HEK293 (cell line): ENCODE data around the gene TSGA10IP.

Experiments
- BCL11A ChIP-seq: fragments of 450-650 bp; formaldehyde crosslinking; IDR thresholded peaks from 2 replicates; pipeline ENCODE4 v1.5.1; 2016; ENCODE audit warnings: low read depth, missing biosample characterization, missing genetic modification characterization
- BCL11B ChIP-seq: fragments of 450-650 bp; formaldehyde crosslinking; IDR thresholded peaks from 2 replicates; pipeline ENCODE4 v1.5.1; 2016; ENCODE audit warnings: low read depth, missing biosample characterization, missing genetic modification characterization
- HIC1 ChIP-seq: fragments of 450-650 bp; formaldehyde crosslinking; IDR thresholded peaks from 2 replicates; pipeline ENCODE4 v1.5.1; 2016; ENCODE audit warnings: missing biosample characterization, missing genetic modification characterization
- KLF17 ChIP-seq: fragments of 450-650 bp; formaldehyde crosslinking; IDR thresholded peaks from 2 replicates; pipeline ENCODE4 v1.5.1; 2016; ENCODE audit warnings: missing biosample characterization, missing genetic modification characterization
- KLF8 ChIP-seq: fragments of 450-650 bp; formaldehyde crosslinking; IDR thresholded peaks from 2 replicates; pipeline ENCODE4 v1.5.1; 2016; ENCODE audit warnings: missing biosample characterization, missing genetic modification characterization
- KLF9 ChIP-seq: fragments of 450-650 bp; formaldehyde crosslinking; IDR thresholded peaks from 2 replicates; pipeline ENCODE4 v1.5.1; 2016; ENCODE audit warnings: missing biosample characterization, missing genetic modification characterization, low read depth
- PATZ1 ChIP-seq: fragments of 450-650 bp; formaldehyde crosslinking; IDR thresholded peaks from 2 replicates; pipeline ENCODE4 v1.5.1; 2016; ENCODE audit warnings: missing biosample characterization, missing genetic modification characterization
- REPIN1 ChIP-seq: fragments of 450-650 bp; formaldehyde crosslinking; IDR thresholded peaks from 2 replicates; pipeline ENCODE4 v1.5.1; 2017; ENCODE audit warnings: missing biosample characterization, missing genetic modification characterization, low read depth
- SCRT2 ChIP-seq: fragments of 450-650 bp; formaldehyde crosslinking; IDR thresholded peaks from 2 replicates; pipeline ENCODE4 v1.5.1; 2016; ENCODE audit warnings: missing biosample characterization, missing genetic modification characterization
- ZBTB10 ChIP-seq: fragments of 450-650 bp; formaldehyde crosslinking; IDR thresholded peaks from 2 replicates; pipeline ENCODE4 v1.5.1; 2016; ENCODE audit warnings: missing biosample characterization, missing genetic modification characterization
- ZEB2 ChIP-seq: fragments of 450-650 bp; formaldehyde crosslinking; IDR thresholded peaks from 2 replicates; pipeline ENCODE4 v1.5.1; 2016; ENCODE audit warnings: missing biosample characterization, missing genetic modification characterization
- ZNF155 ChIP-seq: fragments of 450-650 bp; formaldehyde crosslinking; IDR thresholded peaks from 2 replicates; pipeline ENCODE4 v1.5.1; 2016; ENCODE audit warnings: missing biosample characterization, missing genetic modification characterization
- ZNF26 ChIP-seq: fragments of 450-650 bp; formaldehyde crosslinking; IDR thresholded peaks from 2 replicates; pipeline ENCODE4 v1.5.1; 2016; ENCODE audit warnings: missing biosample characterization, missing genetic modification characterization
- ZNF398 ChIP-seq: fragments of 450-650 bp; formaldehyde crosslinking; IDR thresholded peaks from 2 replicates; pipeline ENCODE4 v1.5.1; 2017; ENCODE audit warnings: missing biosample characterization, missing genetic modification characterization
- ZNF658 ChIP-seq: fragments of 450-650 bp; formaldehyde crosslinking; IDR thresholded peaks from 2 replicates; pipeline ENCODE4; 2016; ENCODE audit warnings: missing biosample characterization, missing genetic modification characterization
- ZNF777 ChIP-seq: fragments of 450-650 bp; formaldehyde crosslinking; IDR thresholded peaks from 2 replicates; pipeline ENCODE4 v1.5.1; 2017; ENCODE audit warnings: missing biosample characterization, missing genetic modification characterization, borderline replicate concordance
- ZSCAN16 ChIP-seq: fragments of 450-650 bp; formaldehyde crosslinking; IDR thresholded peaks from 2 replicates; pipeline ENCODE4 v1.5.1; 2016; ENCODE audit warnings: missing biosample characterization, missing genetic modification characterization
- ZXDB ChIP-seq: fragments of 450-650 bp; formaldehyde crosslinking; IDR thresholded peaks from 2 replicates; pipeline ENCODE4 v1.5.1; 2016; ENCODE audit warnings: missing biosample characterization, missing genetic modification characterization
- TF ChIP-seq, protein P1 (sequence below): fragments of 450-650 bp; formaldehyde crosslinking; IDR thresholded peaks from 2 replicates; pipeline ENCODE4 v1.5.1; 2016; ENCODE audit warnings: missing biosample characterization, missing genetic modification characterization
- TF ChIP-seq, protein P2 (sequence below): fragments of 450-650 bp; formaldehyde crosslinking; optimal IDR thresholded peaks from 2 replicates; pipeline ENCODE3; 2016; ENCODE audit warnings: missing biosample characterization, mild to moderate bottlenecking, missing genetic modification characterization
- TF ChIP-seq, protein P3 (sequence below): fragments of 450-650 bp; formaldehyde crosslinking; IDR thresholded peaks from 2 replicates; pipeline ENCODE4 v1.5.1; 2016; ENCODE audit warnings: missing biosample characterization, missing genetic modification characterization, low read depth

TSGA10IP gene

GRCh38 chr11:65899356-65900124 is 45.7 kb upstream of the TSGA10IP start (continued):
- TF ChIP-seq HIC1 (tag by site-specific recombination) (peak; percentile 95), ZNF658 (tag by site-specific recombination) (no peak), ZNF155 (tag by site-specific recombination) (no peak), PATZ1 (tag by site-specific recombination) (peak; percentile 44; the same call in 1 of the 2 replicates), ZXDB (tag by site-specific recombination) (peak; percentile 29; the same call in 1 of the 2 replicates), ZSCAN16 (tag by site-specific recombination) (no peak), KLF8 (tag by site-specific recombination) (peak; percentile 27; the same call in 1 of the 2 replicates), ZNF777 (peak; percentile 25; the same call in 1 of the 2 replicates), ZEB2 (tag by site-specific recombination) (peak; percentile 85), BCL11A (tag by site-specific recombination) (peak; percentile 13; the same call in 1 of the 2 replicates), KLF17 (tag by site-specific recombination) (peak; percentile 87; the same call in 1 of the 2 replicates), ZBTB10 (tag by site-specific recombination) (peak; percentile 48; the same call in 1 of the 2 replicates), ZNF398 (peak; percentile 67; the same call in 1 of the 2 replicates), ZNF26 (tag by site-specific recombination) (no peak), REPIN1 (tag by site-specific recombination) (peak; percentile 26; the same call in 1 of the 2 replicates), KLF9 (tag by site-specific recombination) (peak; percentile 44), BCL11B (tag by site-specific recombination) (peak; percentile 55; the same call in 1 of the 2 replicates), SCRT2 (tag by site-specific recombination) (no peak)
- TF ChIP-seq, protein P1, sequence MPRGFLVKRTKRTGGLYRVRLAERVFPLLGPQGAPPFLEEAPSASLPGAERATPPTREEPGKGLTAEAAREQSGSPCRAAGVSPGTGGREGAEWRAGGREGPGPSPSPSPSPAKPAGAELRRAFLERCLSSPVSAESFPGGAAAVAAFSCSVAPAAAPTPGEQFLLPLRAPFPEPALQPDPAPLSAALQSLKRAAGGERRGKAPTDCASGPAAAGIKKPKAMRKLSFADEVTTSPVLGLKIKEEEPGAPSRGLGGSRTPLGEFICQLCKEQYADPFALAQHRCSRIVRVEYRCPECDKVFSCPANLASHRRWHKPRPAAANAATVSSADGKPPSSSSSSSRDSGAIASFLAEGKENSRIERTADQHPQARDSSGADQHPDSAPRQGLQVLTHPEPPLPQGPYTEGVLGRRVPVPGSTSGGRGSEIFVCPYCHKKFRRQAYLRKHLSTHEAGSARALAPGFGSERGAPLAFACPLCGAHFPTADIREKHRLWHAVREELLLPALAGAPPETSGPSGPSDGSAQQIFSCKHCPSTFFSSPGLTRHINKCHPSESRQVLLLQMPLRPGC (tag by site-specific recombination): no peak
- TF ChIP-seq, protein P2, sequence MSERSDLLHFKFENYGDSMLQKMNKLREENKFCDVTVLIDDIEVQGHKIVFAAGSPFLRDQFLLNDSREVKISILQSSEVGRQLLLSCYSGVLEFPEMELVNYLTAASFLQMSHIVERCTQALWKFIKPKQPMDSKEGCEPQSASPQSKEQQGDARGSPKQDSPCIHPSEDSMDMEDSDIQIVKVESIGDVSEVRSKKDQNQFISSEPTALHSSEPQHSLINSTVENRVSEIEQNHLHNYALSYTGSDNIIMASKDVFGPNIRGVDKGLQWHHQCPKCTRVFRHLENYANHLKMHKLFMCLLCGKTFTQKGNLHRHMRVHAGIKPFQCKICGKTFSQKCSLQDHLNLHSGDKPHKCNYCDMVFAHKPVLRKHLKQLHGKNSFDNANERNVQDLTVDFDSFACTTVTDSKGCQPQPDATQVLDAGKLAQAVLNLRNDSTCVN: peak; percentile 65
- TF ChIP-seq, protein P3, sequence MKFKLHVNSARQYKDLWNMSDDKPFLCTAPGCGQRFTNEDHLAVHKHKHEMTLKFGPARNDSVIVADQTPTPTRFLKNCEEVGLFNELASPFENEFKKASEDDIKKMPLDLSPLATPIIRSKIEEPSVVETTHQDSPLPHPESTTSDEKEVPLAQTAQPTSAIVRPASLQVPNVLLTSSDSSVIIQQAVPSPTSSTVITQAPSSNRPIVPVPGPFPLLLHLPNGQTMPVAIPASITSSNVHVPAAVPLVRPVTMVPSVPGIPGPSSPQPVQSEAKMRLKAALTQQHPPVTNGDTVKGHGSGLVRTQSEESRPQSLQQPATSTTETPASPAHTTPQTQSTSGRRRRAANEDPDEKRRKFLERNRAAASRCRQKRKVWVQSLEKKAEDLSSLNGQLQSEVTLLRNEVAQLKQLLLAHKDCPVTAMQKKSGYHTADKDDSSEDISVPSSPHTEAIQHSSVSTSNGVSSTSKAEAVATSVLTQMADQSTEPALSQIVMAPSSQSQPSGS (tag by site-specific recombination): no peak
